T-helper 17 cell (primary cell): ENCODE measurements around the gene KIRREL3. TPM values are rescaled to one million over a fixed set of nuclear protein-coding genes. Genes with fewer than 3 reads are reported as not detected.

ENCODE experiments used
- ATAC-seq: fragments of 150-1000 bp; cut with Tn5 transposase; 2 replicates; pipeline ENCODE4 v1.10.0; 2021; ENCODE audit warnings: mild to moderate bottlenecking, moderate library complexity
- DNase-seq, 3 donors: peaks; one replicate each; pipeline versions ENCODE4 v3.0.0 to v3.0.0-alpha.2; 2020 to 2021
- H3K9me3 ChIP-seq: one replicate; pipeline ENCODE4 v1.7.0; 2013; ENCODE audit warnings: low read length, mild to moderate bottlenecking; ENCODE audit not compliant: control insufficient read depth, poor library complexity, severe bottlenecking
- H3K27ac Mint-ChIP-seq: one replicate; pipeline ENCODE4 v1.8.0; 2022; ENCODE audit warnings: mild to moderate bottlenecking, moderate library complexity, mixed read lengths
- H3K27me3 Mint-ChIP-seq: one replicate; pipeline ENCODE4 v1.8.0; 2022; ENCODE audit warnings: mixed read lengths
- H3K36me3 Mint-ChIP-seq: one replicate; pipeline ENCODE4 v1.8.0; 2022; ENCODE audit warnings: low read depth, mixed read lengths
- H3K4me1 Mint-ChIP-seq: one replicate; pipeline ENCODE4 v1.8.0; 2022; ENCODE audit warnings: mild to moderate bottlenecking, mixed read lengths
- H3K4me3 Mint-ChIP-seq: one replicate; pipeline ENCODE4 v1.8.0; 2022; ENCODE audit warnings: mild to moderate bottlenecking, moderate library complexity, mixed read lengths
- total RNA-seq, 4 donors: library from RNA in 2 of 4; stranded (reverse) in 2 of 4; gene quantifications; one replicate each; pipeline ENCODE4 v1.2.3 and lab custom pipeline; 2022 to 2026

Gene KIRREL3
- total RNA-seq, 2 donors from 2014 or later = not detected

- no peaks in the 10 kb centered on the region for H3K27me3 Mint-ChIP-seq
- ATAC-seq (no peak), DNase-seq (no peak)
- H3K36me3 Mint-ChIP-seq = no peaks in the 10 kb centered on the region
- peaks cover 2% of the 10 kb centered on the region for H3K4me1 Mint-ChIP-seq
- H3K4me3 Mint-ChIP-seq = no peak overlapping the region
- no peak overlapping the region for H3K27ac Mint-ChIP-seq
- H3K9me3 ChIP-seq = no peaks in the 10 kb centered on the region
Measured at GRCh38 chr11:126914166-126914565, 86.4 kb downstream of the KIRREL3 start.

GRCh38 chr11:126904520-126904919, 96.0 kb downstream of the KIRREL3 start:
- H3K27me3 Mint-ChIP-seq = peaks cover 21% of the 10 kb centered on the region
- no peak overlapping the region for H3K27ac Mint-ChIP-seq
- ATAC-seq (no peak), DNase-seq (no peak)
- no peaks in the 10 kb centered on the region for H3K36me3 Mint-ChIP-seq
- H3K4me1 Mint-ChIP-seq = no peaks in the 10 kb centered on the region
- H3K4me3 Mint-ChIP-seq = no peak overlapping the region
- H3K9me3 ChIP-seq = no peaks in the 10 kb centered on the region

- Mint-ChIP-seq H3K4me1 (no peaks in the 10 kb centered on the region), H3K4me3 (no peak overlapping the region), H3K36me3 (no peaks in the 10 kb centered on the region), H3K27me3 (peaks cover 21% of the 10 kb centered on the region), H3K27ac (no peak overlapping the region)
- ATAC-seq (no peak), DNase-seq (no peak)
- H3K9me3 ChIP-seq = no peaks in the 10 kb centered on the region
Measured at GRCh38 chr11:126901783-126902182, 98.8 kb downstream of the KIRREL3 start.

GRCh38 chr11:126899961-126900748, 100.4 kb downstream of the KIRREL3 start:
- H3K36me3 Mint-ChIP-seq = no peaks in the 10 kb centered on the region
- no peaks in the 10 kb centered on the region for H3K4me1 Mint-ChIP-seq
- ATAC-seq (no peak), DNase-seq (no peak)
- peaks cover 7% of the 10 kb centered on the region for H3K27me3 Mint-ChIP-seq
- H3K4me3 Mint-ChIP-seq = no peak overlapping the region
- no peak overlapping the region for H3K27ac Mint-ChIP-seq
- H3K9me3 ChIP-seq = no peaks in the 10 kb centered on the region

GRCh38 chr11:126898802-126899201, 101.8 kb downstream of the KIRREL3 start:
- ATAC-seq (no peak), DNase-seq (no peak)
- H3K27me3 Mint-ChIP-seq = no peaks in the 10 kb centered on the region
- no peaks in the 10 kb centered on the region for H3K4me1 Mint-ChIP-seq
- no peak overlapping the region for H3K4me3 Mint-ChIP-seq
- H3K27ac Mint-ChIP-seq = no peak overlapping the region
- no peaks in the 10 kb centered on the region for H3K9me3 ChIP-seq
- no peaks in the 10 kb centered on the region for H3K36me3 Mint-ChIP-seq

- no peak overlapping the region for H3K27ac Mint-ChIP-seq
- no peak overlapping the region for H3K4me3 Mint-ChIP-seq
- H3K27me3 Mint-ChIP-seq = no peaks in the 10 kb centered on the region
- no peaks in the 10 kb centered on the region for H3K4me1 Mint-ChIP-seq
- ATAC-seq (no peak), DNase-seq (no peak)
- no peaks in the 10 kb centered on the region for H3K9me3 ChIP-seq
- H3K36me3 Mint-ChIP-seq = no peaks in the 10 kb centered on the region
Measured at GRCh38 chr11:126897430-126897829, 103.1 kb downstream of the KIRREL3 start.

GRCh38 chr11:126896025-126896424, 104.5 kb downstream of the KIRREL3 start:
- H3K9me3 ChIP-seq = no peaks in the 10 kb centered on the region
- ATAC-seq (no peak), DNase-seq (no peak)
- no peak overlapping the region for H3K4me3 Mint-ChIP-seq
- no peaks in the 10 kb centered on the region for H3K36me3 Mint-ChIP-seq
- H3K4me1 Mint-ChIP-seq = no peaks in the 10 kb centered on the region
- no peak overlapping the region for H3K27ac Mint-ChIP-seq
- no peaks in the 10 kb centered on the region for H3K27me3 Mint-ChIP-seq

- ATAC-seq (no peak), DNase-seq (no peak)
- no peaks in the 10 kb centered on the region for H3K9me3 ChIP-seq
- H3K4me3 Mint-ChIP-seq = no peak overlapping the region
- H3K36me3 Mint-ChIP-seq = no peaks in the 10 kb centered on the region
- H3K27ac Mint-ChIP-seq = no peak overlapping the region
- H3K27me3 Mint-ChIP-seq = no peaks in the 10 kb centered on the region
- no peaks in the 10 kb centered on the region for H3K4me1 Mint-ChIP-seq
Measured at GRCh38 chr11:126893796-126894195, 106.8 kb downstream of the KIRREL3 start.

- ATAC-seq = no peak
- H3K4me1 Mint-ChIP-seq = no peaks in the 10 kb centered on the region
Measured at GRCh38 chr11:126892756-126893155, 107.8 kb downstream of the KIRREL3 start.

GRCh38 chr11:126891556-126892217, 108.9 kb downstream of the KIRREL3 start:
- Mint-ChIP-seq H3K4me1 (no peaks in the 10 kb centered on the region), H3K36me3 (no peaks in the 10 kb centered on the region), H3K27ac (no peak overlapping the region), H3K4me3 (no peak overlapping the region), H3K27me3 (peaks cover 5% of the 10 kb centered on the region)
- no peak for ATAC-seq
- no peak for DNase-seq
- no peaks in the 10 kb centered on the region for H3K9me3 ChIP-seq

More at GRCh38 chr11:126892756-126893155, 107.8 kb downstream of the KIRREL3 start:
- Mint-ChIP-seq H3K4me3 (no peak overlapping the region), H3K27ac (no peak overlapping the region), H3K27me3 (no peaks in the 10 kb centered on the region), H3K36me3 (no peaks in the 10 kb centered on the region)
- no peak for DNase-seq
- no peaks in the 10 kb centered on the region for H3K9me3 ChIP-seq

- Mint-ChIP-seq H3K27me3 (peaks cover 7% of the 10 kb centered on the region), H3K4me1 (no peaks in the 10 kb centered on the region), H3K27ac (no peak overlapping the region), H3K36me3 (no peaks in the 10 kb centered on the region), H3K4me3 (no peak overlapping the region)
- no peaks in the 10 kb centered on the region for H3K9me3 ChIP-seq
- DNase-seq = no peak
- no peak for ATAC-seq
Measured at GRCh38 chr11:126890561-126890960, 110.0 kb downstream of the KIRREL3 start.

GRCh38 chr11:126888115-126888712, 112.4 kb downstream of the KIRREL3 start:
- no peak overlapping the region for H3K4me3 Mint-ChIP-seq
- no peaks in the 10 kb centered on the region for H3K4me1 Mint-ChIP-seq
- DNase-seq (no peak), ATAC-seq (no peak)
- no peaks in the 10 kb centered on the region for H3K36me3 Mint-ChIP-seq
- H3K27me3 Mint-ChIP-seq = peaks cover 7% of the 10 kb centered on the region
- no peaks in the 10 kb centered on the region for H3K9me3 ChIP-seq
- no peak overlapping the region for H3K27ac Mint-ChIP-seq

- Mint-ChIP-seq H3K36me3 (no peaks in the 10 kb centered on the region), H3K27me3 (peaks cover 13% of the 10 kb centered on the region), H3K4me3 (no peak overlapping the region), H3K27ac (no peak overlapping the region), H3K4me1 (no peaks in the 10 kb centered on the region)
- DNase-seq = no peak
- no peaks in the 10 kb centered on the region for H3K9me3 ChIP-seq
- no peak for ATAC-seq
Measured at GRCh38 chr11:126886636-126887035, 113.9 kb downstream of the KIRREL3 start.
